GM06990 (cell line): Measurements from ENCODE around the gene FNIP2.

Experiments used
- DNase-seq: peaks from one replicate; pipeline ENCODE4 v3.0.0-alpha.2; 2011; ENCODE audit not compliant: insufficient read length; ENCODE audit errors: extremely low read depth
- H3K27me3 ChIP-seq: replicated peaks from 2 replicates; pipeline ENCODE4 v1.6.0; 2011; ENCODE audit warnings: low read length; ENCODE audit not compliant: control insufficient read depth, insufficient read depth
- H3K36me3 ChIP-seq: 2 replicates; pipeline ENCODE4 v1.5.1; 2011; ENCODE audit warnings: low read length; ENCODE audit not compliant: control insufficient read depth, insufficient read depth
- H3K4me3 ChIP-seq: replicated peaks from 2 replicates; pipeline ENCODE4 v1.5.1; 2011; ENCODE audit warnings: low read depth, mild to moderate bottlenecking, control low read depth, low read length
- CTCF ChIP-seq: IDR thresholded peaks from 2 replicates; pipeline ENCODE4 v1.5.1; 2011; ENCODE audit warnings: low read length, control low read depth, mild to moderate bottlenecking, inconsistent platforms; ENCODE audit not compliant: insufficient read depth, poor library complexity, severe bottlenecking

Gene FNIP2

GRCh38 chr4:158796370-158797140, 27.7 kb downstream of the FNIP2 start:
- TF ChIP-seq CTCF, result no peak
- Histone ChIP-seq H3K27me3 (no peaks in the 10 kb centered on the region), H3K36me3 (no peaks in the 10 kb centered on the region), H3K4me3 (no peak overlapping the region)
- DNase-seq, result no peak

- no peak for TF ChIP-seq CTCF
Measured at GRCh38 chr4:158798062-158798461, 29.2 kb downstream of the FNIP2 start.

GRCh38 chr4:158799013-158799770, 30.4 kb downstream of the FNIP2 start:
- no peak for DNase-seq
- no peaks in the 10 kb centered on the region for H3K36me3 ChIP-seq
- no peak for TF ChIP-seq CTCF
- no peaks in the 10 kb centered on the region; the same call in 1 of the 2 replicates for H3K27me3 ChIP-seq
- no peak overlapping the region for H3K4me3 ChIP-seq

More at GRCh38 chr4:158798062-158798461, 29.2 kb downstream of the FNIP2 start:
- DNase-seq, result no peak
- Histone ChIP-seq H3K4me3 (no peak overlapping the region), H3K27me3 (no peaks in the 10 kb centered on the region; the same call in 1 of the 2 replicates), H3K36me3 (no peaks in the 10 kb centered on the region)

- no peak overlapping the region for H3K4me3 ChIP-seq
- H3K36me3 ChIP-seq, result no peaks in the 10 kb centered on the region
- TF ChIP-seq CTCF, result no peak
- no peak for DNase-seq
- no peaks in the 10 kb centered on the region; the same call in 1 of the 2 replicates for H3K27me3 ChIP-seq
Measured at GRCh38 chr4:158799856-158800255, 31.0 kb downstream of the FNIP2 start.

DNA sequence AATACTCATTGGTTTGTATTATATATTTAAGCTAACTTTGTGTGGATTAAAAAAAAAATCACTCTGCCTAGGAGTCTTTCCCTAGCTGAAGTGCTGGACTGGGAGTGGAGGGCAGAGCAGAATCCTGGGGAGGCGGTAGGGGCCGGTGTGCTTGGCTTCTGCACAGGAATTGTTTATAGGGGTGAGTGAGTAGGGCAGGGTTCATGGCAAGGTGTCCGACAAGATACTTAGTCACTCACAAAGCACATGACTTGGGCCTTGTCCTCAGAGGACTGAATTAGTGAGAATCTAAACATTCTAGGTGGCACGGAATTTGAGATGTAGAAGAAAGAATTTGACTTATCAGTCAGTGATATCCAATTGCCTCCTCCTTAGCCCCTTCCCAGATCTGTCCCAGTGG, 32.2 kb downstream of the FNIP2 start:
- no peak for TF ChIP-seq CTCF

More for the DNA sequence above, 32.2 kb downstream of the FNIP2 start:
- Histone ChIP-seq H3K36me3 (no peaks in the 10 kb centered on the region), H3K27me3 (no peaks in the 10 kb centered on the region; the same call in 1 of the 2 replicates), H3K4me3 (no peak overlapping the region)
- no peak for DNase-seq
